Vagina (tissue), 2 donors: ENCODE results near the gene THAP4. TPM values are rescaled to one million over a fixed set of nuclear protein-coding genes. Genes with fewer than 3 reads are reported as not detected.

Source experiments
- DNase-seq, 2 donors: peaks; one replicate each; pipeline ENCODE4 v3.0.0-alpha.2; 2017; ENCODE audit errors: extremely low spot score in 2 of 2
- H3K27ac ChIP-seq: fragments of 200-600 bp; sonication (generic); one replicate; pipeline ENCODE4 v1.5.1; 2019
- H3K27me3 ChIP-seq: fragments of 200-600 bp; sonication (generic); one replicate; pipeline ENCODE4 v1.5.1; 2019
- H3K36me3 ChIP-seq, 2 donors: fragments of 200-600 bp; sonication (generic); one replicate each; pipeline ENCODE4 v1.5.1; 2017 to 2019
- H3K4me1 ChIP-seq: fragments of 200-600 bp; sonication (generic); one replicate; pipeline ENCODE4 v1.5.1; 2019
- H3K4me3 ChIP-seq, 2 donors: fragments of 200-600 bp; sonication (generic); 1 replicate in 1 of 2; 2 replicates in 1 of 2; pipeline ENCODE4 v1.5.1; 2016 to 2019
- H3K9me3 ChIP-seq: fragments of 200-600 bp; sonication (generic); one replicate; pipeline ENCODE4 v1.5.1; 2019
- CTCF ChIP-seq, 3 experiments: fragments of 450-650 bp in 2 of 3; fragments of 200-600 bp in 1 of 3; sonication (generic) in 1 of 3; IDR thresholded peaks; one replicate each; pipeline ENCODE4 v1.5.1; 2017 to 2019; ENCODE audit warnings: antibody characterized with exemption in 3 of 3, mild to moderate bottlenecking in 2 of 3, moderate library complexity in 2 of 3
- POLR2A ChIP-seq, 2 donors: fragments of 450-650 bp; IDR thresholded peaks; one replicate each; pipeline ENCODE4 v1.6.1; 2017; ENCODE audit warnings: antibody characterized with exemption in 2 of 2, mild to moderate bottlenecking in 2 of 2, moderate library complexity in 2 of 2
- POLR2AphosphoS5 ChIP-seq, 2 donors: sonication (generic); formaldehyde crosslinking; IDR thresholded peaks; one replicate each; pipeline ENCODE4 v1.9.0; 2017; ENCODE audit warnings: antibody characterized with exemption in 2 of 2, mild to moderate bottlenecking in 2 of 2, low read depth in 1 of 2; ENCODE audit not compliant: insufficient read depth in 1 of 2
- intact Hi-C: fragments of 100-400 bp; cut with DNase I; formaldehyde crosslinking; loops from one replicate; pipeline ENCODE4 v1.15.1; 2023
- total RNA-seq: library from RNA; depleted of rRNA; stranded (reverse); fragments of >200 nt; gene quantifications from one replicate; pipeline ENCODE4 v1.2.3, GENCODE V29; 2016

The THAP4 gene
- total RNA-seq, 1 donor from 2014 or later, result 44.4 TPM

- Histone ChIP-seq H3K27ac (no peak overlapping the region), H3K9me3 (no peaks in the 10 kb centered on the region), H3K4me1 (peaks cover 18% of the 10 kb centered on the region), H3K27me3 (no peaks in the 10 kb centered on the region), H3K36me3 (no peaks in the 10 kb centered on the region), H3K4me3 (peak overlapping the region; percentile 32 to 45)
- TF ChIP-seq CTCF (IDR thresholded peaks at IDR 0.05) (no peak), POLR2A (IDR thresholded peaks at IDR 0.05) (no peak), POLR2AphosphoS5 (IDR thresholded peaks at IDR 0.05; ENCODE audit: insufficient read depth in 1 of 2, low read depth in 1 of 2) (no peak)
- intact Hi-C loops, result no loop called here
- no peak for DNase-seq
Observed at GRCh38 chr2:241540771-241541561, 96.0 kb downstream of the THAP4 start.

- H3K4me3 ChIP-seq, result peak overlapping the region; percentile 32 to 45
- no peaks in the 10 kb centered on the region for H3K27me3 ChIP-seq
- no peak for DNase-seq
- H3K9me3 ChIP-seq, result no peaks in the 10 kb centered on the region
- intact Hi-C loops, result no loop called here
- H3K36me3 ChIP-seq, result no peaks in the 10 kb centered on the region
- TF ChIP-seq POLR2A (IDR thresholded peaks at IDR 0.05) (no peak), POLR2AphosphoS5 (IDR thresholded peaks at IDR 0.05; ENCODE audit: insufficient read depth in 1 of 2, low read depth in 1 of 2) (no peak), CTCF (IDR thresholded peaks at IDR 0.05) (no peak)
- peaks cover 18% of the 10 kb centered on the region for H3K4me1 ChIP-seq
- no peak overlapping the region for H3K27ac ChIP-seq
Observed at GRCh38 chr2:241540401-241540770, 96.6 kb downstream of the THAP4 start.

- TF ChIP-seq POLR2AphosphoS5 (IDR thresholded peaks at IDR 0.05; ENCODE audit: insufficient read depth in 1 of 2, low read depth in 1 of 2) (no peak), POLR2A (IDR thresholded peaks at IDR 0.05) (no peak), CTCF (IDR thresholded peaks at IDR 0.05) (no peak)
- H3K27ac ChIP-seq, result no peak overlapping the region
- no peaks in the 10 kb centered on the region for H3K27me3 ChIP-seq
- H3K9me3 ChIP-seq, result no peaks in the 10 kb centered on the region
- H3K36me3 ChIP-seq, result no peaks in the 10 kb centered on the region
- H3K4me1 ChIP-seq, result peaks cover 18% of the 10 kb centered on the region
- intact Hi-C loops, result no loop called here
- no peak overlapping the region for H3K4me3 ChIP-seq
- no peak for DNase-seq
Observed at GRCh38 chr2:241539616-241540374, 97.2 kb downstream of the THAP4 start.

- no peak for TF ChIP-seq POLR2A (IDR thresholded peaks at IDR 0.05)
- H3K27ac ChIP-seq, result no peak overlapping the region
- no peaks in the 10 kb centered on the region for H3K36me3 ChIP-seq
- no peaks in the 10 kb centered on the region for H3K27me3 ChIP-seq
- DNase-seq, result no peak
- H3K4me1 ChIP-seq, result peaks cover 18% of the 10 kb centered on the region
- H3K4me3 ChIP-seq, result no peak overlapping the region
- H3K9me3 ChIP-seq, result no peaks in the 10 kb centered on the region
- intact Hi-C loops, result no loop called here
Observed at GRCh38 chr2:241538838-241539615, 97.9 kb downstream of the THAP4 start.

GRCh38 chr2:241535871-241536655 is 100.9 kb downstream of the THAP4 start:
- intact Hi-C loops, result no loop called here
- H3K9me3 ChIP-seq, result no peaks in the 10 kb centered on the region

More at GRCh38 chr2:241535871-241536655, 100.9 kb downstream of the THAP4 start:
- Histone ChIP-seq H3K36me3 (no peaks in the 10 kb centered on the region), H3K27me3 (no peaks in the 10 kb centered on the region), H3K4me1 (peaks cover 8% of the 10 kb centered on the region), H3K27ac (no peak overlapping the region), H3K4me3 (no peak overlapping the region)
- no peak for TF ChIP-seq POLR2AphosphoS5 (IDR thresholded peaks at IDR 0.05; ENCODE audit: insufficient read depth in 1 of 2, low read depth in 1 of 2)
- DNase-seq, result no peak
